Suppressor macrophage treated with lipopolysaccharide for 4 hours (primary cell): Measurements from ENCODE around the gene F13B.
"Not testable (repeated sequence)": the region's sequence is repeated elsewhere in the genome, so short reads cannot be mapped to it uniquely, and the experiment has no call there.

Experiments
- DNase-seq: peaks from one replicate; pipeline ENCODE4 v3.0.0-alpha.2; 2020

The F13B gene

GRCh38 chr1:197066719-197067456, at the start of gene F13B:
TSS of gene F13B (minus strand) at chr1:197067260. CDS start at chr1:197067223, 37 bp downstream.
- no peak for DNase-seq

DNA sequence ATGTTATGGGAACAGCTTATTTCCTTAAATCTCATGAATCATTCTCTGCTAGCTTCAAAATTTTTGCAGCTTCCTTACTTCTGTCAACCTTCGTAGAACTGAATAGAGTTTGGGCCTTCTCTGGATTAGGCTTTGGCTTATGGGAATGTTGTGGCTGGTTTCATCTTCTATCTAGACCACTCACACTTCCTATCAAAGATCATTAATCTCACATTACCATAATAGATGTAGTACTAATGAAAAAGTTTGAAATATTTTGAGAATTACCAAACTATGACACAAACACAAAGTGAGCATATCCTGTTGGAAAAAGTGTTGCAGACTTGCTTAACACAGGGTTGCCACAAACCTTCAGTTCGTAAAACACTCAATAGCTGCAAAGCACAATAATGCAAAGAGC, 49.1 kb upstream of the F13B start:
- DNase-seq = no peak

DNA sequence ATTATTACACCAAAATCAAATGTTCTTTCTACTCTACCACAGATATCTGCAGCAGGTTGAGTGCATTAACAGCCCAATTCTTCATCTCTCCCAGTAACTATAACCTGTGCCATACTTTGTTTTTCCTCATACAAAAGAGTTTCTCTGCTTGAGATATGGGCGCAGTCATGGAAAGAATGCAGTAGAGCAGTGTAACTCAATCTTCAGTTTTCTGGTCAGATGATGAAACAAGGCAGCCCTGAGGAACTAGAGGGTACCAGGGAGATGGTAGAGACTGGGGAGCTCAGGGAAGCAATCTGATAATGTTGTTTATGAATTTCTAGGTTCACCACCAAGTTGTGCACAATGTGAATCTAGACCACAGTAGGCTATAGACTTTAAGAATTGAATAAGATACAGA, 39.8 kb upstream of the F13B start:
- DNase-seq = no peak

DNA sequence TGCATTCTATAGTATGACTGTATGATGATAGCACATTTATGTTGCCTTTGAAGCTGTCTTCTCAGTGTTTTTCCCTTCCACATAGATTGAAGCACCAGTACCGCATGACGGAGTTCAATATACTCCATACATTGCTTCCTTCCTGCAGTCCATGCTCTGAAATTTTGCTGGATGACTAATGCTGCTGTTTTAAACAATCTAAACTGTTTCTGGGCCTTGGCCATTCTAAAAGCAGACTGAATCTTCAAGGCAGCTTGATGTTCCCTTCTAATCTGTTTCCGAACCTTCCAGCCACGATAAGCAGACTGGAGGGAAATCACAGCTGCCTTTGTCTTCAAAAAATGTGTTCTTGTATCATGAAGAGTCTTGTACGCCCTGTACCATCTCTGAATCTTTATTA, 36.2 kb upstream of the F13B start:
- DNase-seq = no peak

DNA sequence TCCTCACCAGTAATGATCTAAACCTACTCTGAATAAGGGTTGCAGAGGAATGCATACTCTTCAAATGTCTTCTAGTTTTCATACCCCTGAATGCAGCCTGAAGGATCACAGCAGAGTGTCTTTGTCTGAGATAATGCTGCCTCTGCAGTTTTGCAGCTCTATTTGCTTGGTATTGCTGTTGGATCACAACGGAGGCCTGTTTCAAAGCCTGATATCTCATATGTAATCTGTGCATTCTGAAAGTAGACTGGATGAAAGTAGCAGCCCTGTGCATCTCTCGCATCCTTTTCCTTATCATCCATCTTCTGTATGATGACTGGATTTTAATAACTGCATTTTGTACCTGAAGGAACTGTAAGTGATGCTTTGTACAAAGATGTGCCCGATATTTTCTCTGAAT, 34.9 kb upstream of the F13B start:
- no peak for DNase-seq

DNA sequence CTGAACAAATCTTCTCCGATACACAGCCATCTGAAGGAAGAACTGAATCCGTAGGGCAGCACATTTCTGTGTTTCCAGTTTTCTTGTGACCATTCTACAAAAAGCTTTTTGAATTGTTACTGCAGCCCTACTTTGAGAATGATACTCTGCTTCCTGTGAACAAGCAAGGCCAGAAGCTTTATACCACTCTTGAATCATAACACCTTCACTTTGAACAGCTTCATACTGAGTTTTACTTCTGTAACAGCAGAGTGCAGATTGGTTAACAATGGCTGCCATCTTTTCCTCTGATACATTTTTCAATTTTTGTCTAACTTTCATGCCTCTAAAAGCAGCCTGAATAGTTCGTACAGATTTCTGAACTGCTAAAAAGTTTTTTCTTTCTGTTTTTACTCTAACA, 33.6 kb upstream of the F13B start:
- DNase-seq = no peak

DNA sequence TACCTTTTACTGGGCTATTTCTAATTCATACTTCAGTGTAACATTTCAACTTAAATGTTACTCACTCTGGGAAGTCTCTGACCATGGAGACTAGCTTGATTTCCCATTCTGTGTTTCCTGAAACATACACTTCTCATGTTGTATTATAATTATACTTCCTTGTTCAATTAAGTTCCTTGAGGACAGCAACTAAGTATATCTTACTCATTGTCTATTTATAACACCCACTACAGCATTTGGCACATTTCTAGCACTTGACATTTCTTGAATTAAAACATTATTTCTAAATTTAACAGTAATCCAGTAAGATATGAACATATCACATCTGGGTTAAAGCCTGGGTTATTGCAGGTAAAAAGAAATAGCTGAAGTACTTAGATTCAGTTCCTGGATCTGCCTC, 32.4 kb upstream of the F13B start:
- DNase-seq = no peak

- DNase-seq = not testable (repeated sequence)
These were observed 29.9 kb upstream of the F13B start for GRCh38 chr1:197096971-197097370.

DNA sequence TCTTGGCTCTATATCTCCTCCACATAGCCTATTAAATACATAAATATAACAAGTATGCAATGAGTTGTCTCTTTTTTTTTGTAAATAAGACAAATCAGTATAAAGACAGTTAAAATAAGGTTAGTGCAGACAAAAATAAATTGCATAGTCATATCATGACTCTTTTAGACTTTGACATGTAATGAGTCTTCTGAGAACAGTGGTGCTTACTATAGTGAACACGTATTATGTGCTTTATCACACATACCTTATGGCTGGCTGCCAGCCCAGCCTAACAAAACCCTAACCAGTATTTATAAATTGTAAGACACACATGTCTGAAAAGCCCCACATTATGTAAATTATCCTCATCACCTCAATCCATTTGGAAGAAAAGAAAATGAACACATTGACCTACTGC, 29.1 kb upstream of the F13B start:
- no peak for DNase-seq

- no peak for DNase-seq
These were observed 26.3 kb upstream of the F13B start for GRCh38 chr1:197093226-197093885.

DNA sequence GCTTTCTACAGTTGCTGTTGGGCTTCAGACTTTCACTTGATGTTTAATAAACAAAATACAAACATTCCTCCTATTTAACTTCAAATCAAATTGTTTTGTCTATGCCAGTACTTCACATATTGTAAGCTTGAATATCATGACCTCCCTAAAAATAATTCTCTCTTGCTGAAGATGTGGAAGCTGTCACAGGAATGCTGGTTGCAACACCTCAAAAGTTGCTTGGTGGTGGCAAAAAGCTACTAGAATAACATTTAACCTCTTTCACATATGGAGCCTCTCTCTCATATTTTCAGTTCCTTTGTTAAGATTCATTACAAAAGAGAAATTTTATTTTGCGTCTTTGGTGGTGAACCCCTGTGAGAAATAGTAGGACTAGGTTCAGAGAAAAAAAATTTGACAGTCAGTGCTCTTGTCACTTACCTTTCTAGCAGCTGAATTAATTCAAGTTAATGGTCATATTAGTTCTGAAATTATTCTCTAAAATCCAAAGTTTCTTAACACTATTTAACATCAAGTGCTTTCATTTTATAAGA, 25.5 kb upstream of the F13B start:
- no peak for DNase-seq

- no peak for DNase-seq
These were observed 16.4 kb upstream of the F13B start for GRCh38 chr1:197083474-197083873.

DNA sequence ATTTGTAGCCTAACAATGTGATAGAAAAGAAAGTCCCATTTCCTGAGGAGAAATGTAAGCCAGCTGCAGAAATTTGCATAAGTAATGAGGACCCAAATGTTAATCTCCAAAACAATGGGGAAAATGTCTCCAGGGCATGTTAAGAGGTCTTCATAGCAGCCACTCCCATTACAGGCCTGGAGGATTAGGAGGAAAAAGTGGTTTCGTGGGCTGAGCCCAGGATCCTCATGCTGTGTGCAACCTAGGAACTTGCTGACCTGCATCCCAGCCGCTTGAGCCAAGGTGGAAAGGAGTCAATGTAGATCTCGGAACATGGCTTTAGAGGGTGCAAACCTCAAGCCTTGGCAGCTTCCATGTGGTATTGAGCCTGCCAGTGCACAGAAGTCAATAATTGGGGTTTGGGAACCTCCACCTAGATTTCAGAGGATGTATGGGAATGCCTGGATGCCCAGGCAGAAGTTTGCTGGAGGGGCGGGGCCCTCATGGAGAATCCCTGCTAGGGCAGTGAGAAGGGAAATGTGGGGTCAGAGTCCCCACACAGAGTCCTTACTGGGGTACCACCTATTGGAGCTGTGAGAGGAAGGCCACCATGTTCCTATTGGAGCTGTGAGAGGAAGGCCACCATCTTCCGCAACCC, 14.2 kb upstream of the F13B start:
- DNase-seq = no peak

DNA sequence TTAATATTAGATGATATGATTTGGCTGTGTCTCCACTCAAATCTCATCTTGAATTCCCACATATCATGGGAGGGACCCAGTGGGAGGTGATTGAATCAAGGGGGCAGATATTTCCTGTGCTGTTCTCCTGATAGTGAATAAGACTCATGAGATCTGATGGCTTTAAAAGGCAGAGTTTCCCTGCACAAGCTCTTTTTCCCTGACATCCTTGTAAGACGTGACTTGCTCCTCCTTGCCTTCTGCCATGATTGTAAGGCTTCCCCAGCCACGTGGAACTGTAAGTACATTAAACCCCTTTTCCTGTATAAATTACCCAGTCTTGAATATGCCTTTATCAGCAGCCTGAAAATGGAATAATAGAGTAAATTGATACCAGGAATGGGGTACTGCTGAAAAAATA, 13.3 kb upstream of the F13B start:
- DNase-seq = no peak

DNA sequence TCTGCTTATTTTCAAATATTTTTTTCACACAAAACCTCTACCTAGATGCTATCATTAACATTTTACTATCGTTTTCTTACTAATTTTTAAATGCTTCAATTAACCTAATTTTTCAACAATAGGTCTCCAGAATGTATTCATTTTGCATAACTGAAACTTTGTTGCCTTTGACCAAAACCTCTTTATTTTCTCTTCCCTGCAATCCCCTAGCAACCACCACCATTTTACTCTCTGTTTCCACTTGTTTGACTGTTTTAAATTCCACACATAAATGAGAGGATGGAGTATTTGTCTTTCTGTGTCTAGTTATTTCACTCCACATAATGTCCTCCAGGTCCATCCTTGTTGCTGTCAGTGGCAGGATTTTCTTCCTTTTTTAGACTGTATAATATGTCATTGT, 9.5 kb upstream of the F13B start:
- no peak for DNase-seq

- DNase-seq = no peak
These were observed 6.9 kb upstream of the F13B start for GRCh38 chr1:197073978-197074377.

DNA sequence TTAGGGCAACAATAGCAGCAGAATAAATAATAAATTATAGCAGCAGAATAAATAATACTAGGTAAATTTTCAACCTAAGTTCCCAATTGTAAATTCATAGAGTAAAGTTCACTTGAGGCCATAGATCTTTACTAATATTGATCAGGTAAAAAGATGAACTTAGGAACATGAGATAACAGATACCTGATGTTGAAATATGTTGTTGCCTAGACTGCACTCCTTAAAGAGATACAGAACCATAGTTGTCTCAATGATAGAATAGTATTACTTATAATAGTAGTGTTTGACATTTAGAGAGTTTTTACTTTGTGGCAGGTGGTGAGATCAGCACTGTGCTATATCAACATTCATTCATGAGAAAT, 378 bp upstream of the F13B start:
- no peak for DNase-seq

DNA sequence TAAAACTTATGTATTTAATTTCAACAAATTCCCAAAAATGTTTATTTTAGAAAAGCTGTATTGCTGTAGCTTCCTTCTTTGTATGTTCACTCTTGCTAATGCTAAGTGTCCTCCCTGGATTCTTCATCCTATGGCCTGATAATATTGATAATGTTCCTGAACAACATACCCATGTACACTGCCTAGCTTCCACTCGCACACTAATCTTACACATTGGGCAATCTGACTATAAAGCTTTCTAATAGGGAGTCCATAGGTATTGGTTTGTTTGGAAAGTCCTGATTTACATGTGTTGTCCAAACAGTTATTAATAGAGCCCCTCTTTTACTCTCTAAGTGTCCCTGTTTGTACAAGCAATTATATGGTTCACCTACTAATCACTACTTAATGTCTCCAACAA, 783 bp downstream of the F13B start:
- no peak for DNase-seq

DNA sequence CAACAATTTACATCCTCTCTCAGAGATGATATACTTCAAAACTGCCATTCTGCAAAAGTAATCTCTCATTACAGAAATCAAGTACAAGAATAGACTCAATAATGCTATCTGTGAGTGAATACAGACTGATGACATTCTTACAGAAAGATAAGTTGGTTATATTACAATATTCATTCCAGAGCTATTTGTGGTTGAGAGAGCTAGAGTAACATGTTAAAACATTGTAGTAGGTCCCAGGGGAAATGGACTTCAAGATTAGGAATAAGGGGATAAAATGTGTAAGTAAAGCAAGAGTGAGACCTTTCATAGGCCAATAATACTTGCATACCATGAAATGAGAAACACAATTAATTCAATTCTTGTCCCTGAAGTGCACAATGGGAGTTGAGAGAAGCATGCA, 1.5 kb downstream of the F13B start:
- no peak for DNase-seq

DNA sequence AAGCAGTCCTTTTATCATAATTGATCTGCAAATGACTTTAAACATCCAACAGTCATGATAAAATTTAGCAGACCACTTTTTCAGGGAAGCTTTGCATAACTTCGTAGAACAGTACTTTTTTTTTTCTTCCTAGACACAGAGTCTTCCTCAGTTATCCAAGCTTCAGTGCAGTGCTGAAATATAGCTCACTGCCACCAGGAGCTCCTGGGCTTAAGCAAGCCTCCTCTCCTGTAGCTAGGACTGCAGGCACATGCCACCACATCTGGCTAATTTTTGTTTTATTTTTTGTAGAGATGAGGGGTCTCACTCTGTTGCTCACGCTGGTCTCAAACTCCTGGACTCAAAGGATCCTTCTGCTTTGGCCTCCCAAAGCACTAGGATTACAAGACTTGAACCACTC, 3.8 kb downstream of the F13B start:
- DNase-seq = no peak

- no peak for DNase-seq
These were observed 4.4 kb downstream of the F13B start for GRCh38 chr1:197062692-197063091.

GRCh38 chr1:197049100-197049499, 18.0 kb downstream of the F13B start:
- no peak for DNase-seq

DNA sequence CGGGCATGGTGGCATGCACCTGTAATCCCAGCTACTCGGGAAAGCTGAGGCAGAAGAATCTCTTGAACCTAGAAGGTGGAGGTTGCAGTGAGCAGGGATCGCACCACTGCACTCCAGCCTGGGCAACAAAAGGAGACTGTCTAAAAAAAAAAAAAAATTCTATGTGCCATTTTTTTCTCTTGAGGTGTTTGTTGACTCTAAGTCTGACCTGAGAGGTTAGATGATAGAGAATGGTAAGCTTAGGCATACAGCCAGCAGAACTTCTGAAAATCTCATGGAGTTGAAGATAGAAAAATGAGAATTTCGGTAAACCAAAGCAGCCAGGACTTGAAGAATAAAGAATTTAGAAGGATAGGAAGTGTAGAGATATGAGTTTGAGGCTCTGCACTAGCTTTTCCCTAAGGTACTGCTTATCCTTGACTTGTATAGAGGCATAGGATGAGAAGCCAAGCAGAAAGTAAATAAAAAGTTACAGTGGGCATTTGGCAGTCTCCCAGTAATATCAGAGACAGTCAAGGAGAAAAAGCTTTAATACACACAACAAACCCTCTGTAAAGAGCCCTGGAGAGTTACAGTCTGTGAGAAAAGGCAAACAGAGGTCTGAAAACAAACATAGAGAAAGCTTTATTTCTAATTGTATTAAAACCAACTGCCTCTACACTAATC, 24.3 kb downstream of the F13B start:
- DNase-seq = no peak
